Measurements from ENCODE around the gene AVP. TPM values are rescaled to one million over a fixed set of nuclear protein-coding genes. Genes with fewer than 3 reads are reported as not detected.

The AVP gene
- total and polyA plus RNA-seq, 2 of the 13 experiments (the other 11 are each of a cell fraction or from before 2014, with no cell fraction given) = 0.12 TPM; not detected in 1

- TF ChIP-seq MYPOP (CRISPR knock-in tag; IDR thresholded peaks at IDR 0.05) = no peak
- TF ChIP-seq ZNF263 (CRISPR knock-in tag; IDR thresholded peaks at IDR 0.05) = 0 out of 2 replicates have a peak, but pooled peaks have one; percentile 29
- TF ChIP-seq MIXL1 (CRISPR knock-in tag; IDR thresholded peaks at IDR 0.05) = no peak
- no peak for TF ChIP-seq POLR2AphosphoS5 (IDR thresholded peaks at IDR 0.05; ENCODE audit: low read depth, low read length)
- no peak for TF ChIP-seq ZBTB7B (CRISPR knock-in tag; IDR thresholded peaks at IDR 0.05)
- 0 out of 2 replicates have a peak, but pooled peaks have one; percentile 48 for TF ChIP-seq ZNF280B (CRISPR knock-in tag; IDR thresholded peaks at IDR 0.05; ENCODE audit: borderline replicate concordance)
- TF ChIP-seq GABPA (IDR thresholded peaks at IDR 0.05; ENCODE audit: low read depth, low read length) = no peak
- TF ChIP-seq GABPA (CRISPR knock-in tag; IDR thresholded peaks at IDR 0.05; ENCODE audit: low read depth) = no peak
- no peak for TF ChIP-seq ZNF142 (CRISPR knock-in tag; IDR thresholded peaks at IDR 0.05)
- TF ChIP-seq ZNF724P (CRISPR knock-in tag; IDR thresholded peaks at IDR 0.05; ENCODE audit: borderline replicate concordance) = no peak
- no peak for TF ChIP-seq TBL1XR1 (IDR thresholded peaks at IDR 0.05; ENCODE audit: borderline replicate concordance, low read length, partially characterized antibody)
- TF ChIP-seq ZNF160 (CRISPR knock-in tag; IDR thresholded peaks at IDR 0.05) = no peak
- TF ChIP-seq NRL (CRISPR knock-in tag; IDR thresholded peaks at IDR 0.05; ENCODE audit: borderline replicate concordance) = 0 out of 2 replicates have a peak, but pooled peaks have one; percentile 26
- 0 out of 4 replicates have a peak, but pooled peaks of 1 of the 2 experiments have one; percentile 19 for TF ChIP-seq POLR2A (IDR thresholded peaks at IDR 0.05; ENCODE audit: insufficient read depth in 1 of 2, low read depth in 2 of 2, low read length in 2 of 2)
- no peak for TF ChIP-seq CEBPZ (IDR thresholded peaks at IDR 0.05; ENCODE audit: low read length)
- peak; percentile 1; the same call in 1 of the 2 replicates for TF ChIP-seq ZFP91 (CRISPR knock-in tag; IDR thresholded peaks at IDR 0.05; ENCODE audit: borderline replicate concordance)
Observed at GRCh38 chr20:3041854-3042409, 42.6 kb downstream of the AVP start (continued).

Measured in HepG2 (cell line).